ENCODE measurements around the gene CSF2.

The CSF2 gene

GRCh38 chr5:132054697-132055440 is 18.7 kb upstream of the CSF2 start:
- no peak for DNase-seq (ENCODE audit: low read depth, low spot score)

- no peak for DNase-seq (ENCODE audit: low read depth, low spot score)
Measured at GRCh38 chr5:132055441-132055807, 18.2 kb upstream of the CSF2 start.

- DNase-seq (ENCODE audit: low read depth, low spot score): no peak
Measured at GRCh38 chr5:132055808-132056609, 17.6 kb upstream of the CSF2 start.

- DNase-seq (ENCODE audit: low read depth, low spot score): no peak
Measured at GRCh38 chr5:132056610-132057497, 16.7 kb upstream of the CSF2 start.

DNA sequence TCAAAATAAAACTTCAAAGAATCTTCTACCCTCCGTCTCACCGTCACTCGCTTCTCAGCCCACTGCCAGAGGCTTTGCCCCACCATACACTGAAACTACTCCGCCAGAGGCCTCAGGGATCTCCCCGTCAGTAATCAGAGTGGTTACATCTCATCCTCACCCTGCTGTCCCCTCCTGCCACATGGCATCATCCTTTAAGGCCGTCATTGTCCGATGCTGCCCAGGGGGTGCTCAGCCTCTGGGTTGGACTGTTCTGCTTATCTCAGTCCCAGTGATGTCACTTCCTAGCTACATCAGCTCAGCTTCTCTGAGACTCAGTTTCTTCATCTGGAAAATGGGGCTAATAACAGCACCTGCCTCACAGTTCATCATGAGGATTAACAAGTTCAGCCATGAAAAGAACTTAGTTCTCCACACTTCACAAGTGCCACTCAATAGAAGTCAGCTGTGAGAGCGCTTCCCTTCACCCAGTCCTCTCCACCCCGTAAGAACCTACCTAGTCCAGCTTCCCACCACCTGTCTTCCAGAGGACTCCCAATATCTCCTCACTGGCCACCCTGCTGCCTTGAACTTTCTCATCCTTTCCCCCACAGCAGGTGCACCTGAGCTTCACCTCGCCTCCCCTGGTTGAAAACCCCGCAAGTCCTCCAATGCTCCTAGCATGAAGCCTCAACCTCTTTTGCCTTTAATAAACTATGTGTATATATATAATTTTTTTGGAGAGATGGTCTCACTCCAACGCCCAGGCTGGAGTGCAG is 15.9 kb upstream of the CSF2 start:
- no peak for DNase-seq (ENCODE audit: low read depth, low spot score)

DNA sequence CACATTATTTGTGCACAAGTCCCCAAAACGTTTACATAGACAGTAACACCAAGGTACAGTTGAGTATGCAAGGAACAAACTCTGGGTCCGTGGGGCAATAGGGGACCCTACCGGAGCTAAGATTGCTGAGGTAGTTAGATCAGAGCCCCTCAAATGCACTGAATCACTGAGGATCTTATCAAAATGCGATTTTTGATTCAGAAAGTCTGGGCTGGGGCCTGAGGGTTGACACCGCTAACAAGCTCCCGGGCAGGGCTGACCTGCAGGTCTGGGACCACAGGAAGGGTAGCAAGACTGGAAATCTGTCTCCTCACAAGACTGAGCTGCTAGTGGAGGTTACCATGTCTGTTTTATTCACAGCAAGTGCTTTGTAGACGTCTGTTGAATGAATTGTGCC is 14.9 kb upstream of the CSF2 start:
- no peak for DNase-seq (ENCODE audit: low read depth, low spot score)

DNA sequence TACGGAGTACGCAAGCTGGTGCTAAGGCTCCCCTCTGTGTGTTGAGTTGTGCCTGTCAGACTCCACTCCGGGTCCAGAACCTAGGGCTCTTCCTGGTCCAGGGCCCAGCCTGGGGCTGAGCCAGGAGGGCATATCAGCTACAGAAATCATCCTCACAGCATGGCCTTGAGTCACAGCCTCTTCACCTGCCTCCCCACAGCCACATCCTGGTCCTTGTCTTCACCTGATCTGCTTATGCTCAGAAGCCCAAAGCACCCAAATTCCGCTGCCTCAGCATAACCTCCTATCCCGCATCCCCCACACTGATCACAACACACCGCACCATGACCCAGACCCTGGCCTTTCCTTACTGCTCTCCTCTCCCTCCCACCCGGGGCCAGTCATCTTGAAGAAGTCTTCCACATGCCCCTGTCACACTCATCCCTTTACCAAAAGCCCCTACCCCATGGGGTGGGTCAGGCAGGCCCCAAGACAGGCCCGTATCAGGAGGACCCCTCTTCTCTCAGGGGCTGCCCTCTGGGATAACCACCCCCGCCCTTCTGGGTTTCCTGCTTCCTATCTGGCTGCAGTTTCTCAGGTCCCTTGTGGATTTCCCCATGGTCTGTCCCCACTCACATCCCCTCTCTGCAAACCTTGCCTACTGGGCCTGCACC is 14.4 kb upstream of the CSF2 start:
- DNase-seq (ENCODE audit: low read depth, low spot score): no peak

- no peak for DNase-seq (ENCODE audit: low read depth, low spot score)
Measured at GRCh38 chr5:132059696-132060500, 13.7 kb upstream of the CSF2 start.

DNA sequence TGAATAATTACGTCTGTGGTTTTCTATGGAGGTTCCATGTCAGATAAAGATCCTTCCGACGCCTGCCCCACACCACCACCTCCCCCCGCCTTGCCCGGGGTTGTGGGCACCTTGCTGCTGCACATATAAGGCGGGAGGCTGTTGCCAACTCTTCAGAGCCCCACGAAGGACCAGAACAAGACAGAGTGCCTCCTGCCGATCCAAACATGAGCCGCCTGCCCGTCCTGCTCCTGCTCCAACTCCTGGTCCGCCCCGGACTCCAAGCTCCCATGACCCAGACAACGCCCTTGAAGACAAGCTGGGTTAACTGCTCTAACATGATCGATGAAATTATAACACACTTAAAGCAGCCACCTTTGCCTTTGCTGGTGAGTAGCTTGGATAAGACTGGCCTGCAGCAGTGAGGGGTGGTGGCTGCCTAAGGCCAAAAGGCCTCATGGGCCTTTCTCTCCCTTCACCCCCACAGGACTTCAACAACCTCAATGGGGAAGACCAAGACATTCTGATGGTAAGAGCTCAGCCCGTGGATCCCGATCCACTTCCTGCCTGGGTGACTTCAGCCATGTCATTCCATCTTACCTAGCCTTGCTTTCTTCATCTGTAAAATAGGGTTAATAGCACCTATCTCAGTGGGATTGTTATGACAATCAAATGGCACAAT is 13.0 kb upstream of the CSF2 start, which contains the start of gene IL3:
Gene IL3 (plus strand): TSS at position 155 of the 661 bp plus-strand sequence. CDS start 52 bp downstream, at position 207.
- DNase-seq (ENCODE audit: low read depth, low spot score): no peak

DNA sequence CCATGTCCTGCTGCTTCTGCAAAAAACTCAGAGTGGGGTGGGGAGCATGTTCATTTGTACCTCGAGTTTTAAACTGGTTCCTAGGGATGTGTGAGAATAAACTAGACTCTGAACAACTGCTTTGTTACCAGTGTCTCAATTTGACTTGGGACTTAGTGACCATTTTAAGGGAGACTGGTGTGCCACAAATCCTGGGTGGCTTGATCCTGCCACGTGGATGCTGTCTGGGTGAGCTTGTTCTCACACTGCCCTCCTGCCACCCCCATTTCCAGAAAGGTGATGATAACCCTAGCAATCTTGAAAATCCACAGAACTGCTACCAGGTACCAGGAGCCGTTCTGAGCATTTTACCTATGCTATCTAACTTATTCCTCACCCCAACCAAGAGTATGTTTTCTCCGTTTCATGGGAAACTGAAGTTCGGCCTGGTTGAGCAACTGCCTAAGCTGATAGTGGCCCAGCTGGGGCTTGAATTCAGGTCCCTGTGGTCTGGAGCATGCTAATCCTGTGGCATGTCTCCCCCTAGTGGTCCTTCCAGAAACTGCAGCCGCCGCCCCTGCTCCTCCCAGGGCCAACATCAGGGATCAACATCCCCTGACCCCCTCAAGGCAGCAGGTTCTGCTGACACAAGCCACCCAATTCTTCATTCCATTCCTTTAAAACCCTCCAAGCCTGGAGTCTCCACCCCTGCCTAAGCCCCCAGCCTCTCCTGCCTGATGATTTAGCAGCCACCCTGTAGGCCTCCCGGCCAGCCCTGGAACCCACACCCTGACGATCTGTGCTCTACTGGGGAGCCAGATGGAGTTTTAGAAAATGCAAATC is 10.3 kb upstream of the CSF2 start:
- peak; percentile 49 for DNase-seq (ENCODE audit: low read depth, low spot score)

DNA sequence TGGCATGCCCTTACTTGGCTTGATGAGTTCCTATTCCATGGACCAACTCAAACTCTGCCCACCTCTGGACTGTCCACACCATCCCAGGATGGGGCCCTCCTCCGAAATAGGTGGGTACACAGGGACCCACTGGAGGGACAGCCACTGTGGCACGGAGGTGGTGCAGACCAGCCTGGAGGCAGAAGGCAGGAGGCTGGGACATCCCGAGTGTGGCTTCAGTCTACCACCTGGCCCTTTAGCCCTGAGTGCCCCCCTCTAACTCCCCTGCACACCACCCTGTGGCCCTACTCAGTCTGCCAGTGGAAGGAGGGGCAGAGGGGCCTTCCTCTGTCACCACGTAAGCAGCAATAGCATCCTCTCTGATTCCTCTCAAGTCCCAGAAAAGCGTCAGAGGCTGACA is 9.4 kb upstream of the CSF2 start:
- DNase-seq (ENCODE audit: low read depth, low spot score): no peak

DNA sequence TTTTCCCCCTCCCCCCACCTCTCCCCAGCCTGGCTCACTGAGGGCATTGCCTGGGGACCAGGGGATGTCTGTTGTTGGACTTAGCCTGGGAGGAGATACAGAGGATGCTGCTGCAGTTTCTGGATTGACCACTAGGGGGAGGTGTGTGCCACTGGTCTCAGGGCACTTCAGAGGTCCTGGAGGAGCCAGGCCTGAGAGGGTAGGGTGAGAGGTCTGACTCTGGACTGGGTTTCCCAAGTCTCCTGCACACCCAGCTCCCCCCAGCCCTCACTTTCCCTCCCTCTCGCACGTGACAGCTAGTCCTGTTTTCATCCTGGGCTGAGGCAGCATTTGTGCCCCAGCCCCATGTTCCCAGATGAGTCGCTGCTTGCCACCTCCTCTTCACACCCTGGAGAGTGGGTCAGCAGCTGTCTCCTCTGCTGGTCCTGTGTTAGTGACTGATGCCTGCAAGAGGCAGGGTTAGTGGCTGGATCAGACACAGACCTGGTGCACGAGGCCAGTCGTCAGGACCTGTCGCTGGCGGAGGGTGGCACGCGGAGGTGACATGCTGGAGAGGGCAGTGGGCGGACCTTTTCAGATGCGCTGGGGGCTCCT is 8.8 kb upstream of the CSF2 start:
- DNase-seq (ENCODE audit: low read depth, low spot score): peak; percentile 57

DNA sequence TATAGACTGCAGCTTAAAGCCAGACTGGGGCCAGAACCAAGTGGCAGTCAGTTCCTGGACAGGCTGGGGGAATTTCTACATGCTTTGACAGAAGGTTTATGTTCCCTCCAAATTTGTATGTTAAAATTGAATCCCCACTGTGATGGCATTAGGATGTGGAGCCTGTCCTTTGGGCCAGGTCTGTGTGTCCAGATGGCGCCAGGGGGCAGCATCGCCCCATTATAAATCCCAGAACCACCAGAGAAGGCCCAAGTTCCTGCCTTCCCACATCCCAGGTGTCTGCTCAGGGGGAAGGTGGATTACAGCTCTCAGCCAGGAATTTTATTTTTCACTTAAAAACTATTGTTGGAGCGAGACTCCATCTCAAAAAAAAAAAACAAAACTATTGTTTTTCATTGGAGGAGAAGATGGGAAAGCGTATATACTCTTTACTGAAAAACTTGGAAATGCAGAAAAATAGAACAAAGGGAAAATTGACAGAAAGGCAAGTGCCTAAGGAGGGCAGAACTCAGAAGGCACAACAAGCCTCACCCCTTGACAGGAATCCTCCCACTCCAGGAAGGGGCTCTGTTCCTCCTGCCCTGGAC is 8.1 kb upstream of the CSF2 start:
- no peak for DNase-seq (ENCODE audit: low read depth, low spot score)

- DNase-seq (ENCODE audit: low read depth, low spot score): no peak
Measured at GRCh38 chr5:132065951-132066701, 7.5 kb upstream of the CSF2 start.

GRCh38 chr5:132066871-132067270 is 6.7 kb upstream of the CSF2 start:
- no peak for DNase-seq (ENCODE audit: low read depth, low spot score)

GRCh38 chr5:132067451-132067850 is 6.1 kb upstream of the CSF2 start:
- DNase-seq (ENCODE audit: low read depth, low spot score): no peak

Data from activated CD4-positive, CD25-positive, alpha-beta regulatory T cell treated with anti-CD3 and anti-CD28 coated beads, Interleukin-2, amount 50 U/mL, for 16 hours (primary cell).